ENCODE data around the gene SRPRA.

DNA sequence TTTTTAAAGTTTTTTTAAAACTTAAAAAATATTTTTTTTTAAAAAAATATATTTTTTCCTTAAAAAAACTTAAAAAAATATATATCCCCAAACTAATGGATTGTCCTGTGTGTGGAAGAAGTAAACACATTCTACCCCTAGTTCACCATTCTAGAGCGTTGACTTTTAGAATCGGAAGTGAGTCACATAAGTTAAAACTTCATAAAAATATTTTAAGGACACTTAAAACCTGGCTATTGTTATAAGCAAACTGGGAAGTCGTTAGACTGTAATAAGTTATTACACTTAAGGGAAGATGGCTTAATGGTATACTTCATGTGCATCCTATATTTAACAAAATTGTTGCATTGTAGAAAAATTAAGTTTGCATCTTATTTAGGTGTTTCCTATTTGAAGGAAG, 36.0 kb downstream of the SRPRA start:
- TF ChIP-seq CREB1 (IDR thresholded peaks at IDR 0.05; ENCODE audit: low read depth) = no peak
- TF ChIP-seq, protein P1, sequence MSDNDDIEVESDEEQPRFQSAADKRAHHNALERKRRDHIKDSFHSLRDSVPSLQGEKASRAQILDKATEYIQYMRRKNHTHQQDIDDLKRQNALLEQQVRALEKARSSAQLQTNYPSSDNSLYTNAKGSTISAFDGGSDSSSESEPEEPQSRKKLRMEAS (IDR thresholded peaks at IDR 0.05) = no peak
- TF ChIP-seq EGR1 (IDR thresholded peaks at IDR 0.05) = no peak
- no peak for TF ChIP-seq EP300 (IDR thresholded peaks at IDR 0.05; ENCODE audit: borderline replicate concordance)
- TF ChIP-seq TCF12 (IDR thresholded peaks at IDR 0.05; ENCODE audit: low read depth) = no peak
- TF ChIP-seq TAF1 (IDR thresholded peaks at IDR 0.05; ENCODE audit: low read depth) = no peak
- no peak for TF ChIP-seq RAD21 (IDR thresholded peaks at IDR 0.05; ENCODE audit: low read depth)
- TF ChIP-seq, protein P2, sequence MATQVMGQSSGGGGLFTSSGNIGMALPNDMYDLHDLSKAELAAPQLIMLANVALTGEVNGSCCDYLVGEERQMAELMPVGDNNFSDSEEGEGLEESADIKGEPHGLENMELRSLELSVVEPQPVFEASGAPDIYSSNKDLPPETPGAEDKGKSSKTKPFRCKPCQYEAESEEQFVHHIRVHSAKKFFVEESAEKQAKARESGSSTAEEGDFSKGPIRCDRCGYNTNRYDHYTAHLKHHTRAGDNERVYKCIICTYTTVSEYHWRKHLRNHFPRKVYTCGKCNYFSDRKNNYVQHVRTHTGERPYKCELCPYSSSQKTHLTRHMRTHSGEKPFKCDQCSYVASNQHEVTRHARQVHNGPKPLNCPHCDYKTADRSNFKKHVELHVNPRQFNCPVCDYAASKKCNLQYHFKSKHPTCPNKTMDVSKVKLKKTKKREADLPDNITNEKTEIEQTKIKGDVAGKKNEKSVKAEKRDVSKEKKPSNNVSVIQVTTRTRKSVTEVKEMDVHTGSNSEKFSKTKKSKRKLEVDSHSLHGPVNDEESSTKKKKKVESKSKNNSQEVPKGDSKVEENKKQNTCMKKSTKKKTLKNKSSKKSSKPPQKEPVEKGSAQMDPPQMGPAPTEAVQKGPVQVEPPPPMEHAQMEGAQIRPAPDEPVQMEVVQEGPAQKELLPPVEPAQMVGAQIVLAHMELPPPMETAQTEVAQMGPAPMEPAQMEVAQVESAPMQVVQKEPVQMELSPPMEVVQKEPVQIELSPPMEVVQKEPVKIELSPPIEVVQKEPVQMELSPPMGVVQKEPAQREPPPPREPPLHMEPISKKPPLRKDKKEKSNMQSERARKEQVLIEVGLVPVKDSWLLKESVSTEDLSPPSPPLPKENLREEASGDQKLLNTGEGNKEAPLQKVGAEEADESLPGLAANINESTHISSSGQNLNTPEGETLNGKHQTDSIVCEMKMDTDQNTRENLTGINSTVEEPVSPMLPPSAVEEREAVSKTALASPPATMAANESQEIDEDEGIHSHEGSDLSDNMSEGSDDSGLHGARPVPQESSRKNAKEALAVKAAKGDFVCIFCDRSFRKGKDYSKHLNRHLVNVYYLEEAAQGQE (IDR thresholded peaks at IDR 0.05; ENCODE audit: low read depth) = no peak
- TF ChIP-seq, protein P3, sequence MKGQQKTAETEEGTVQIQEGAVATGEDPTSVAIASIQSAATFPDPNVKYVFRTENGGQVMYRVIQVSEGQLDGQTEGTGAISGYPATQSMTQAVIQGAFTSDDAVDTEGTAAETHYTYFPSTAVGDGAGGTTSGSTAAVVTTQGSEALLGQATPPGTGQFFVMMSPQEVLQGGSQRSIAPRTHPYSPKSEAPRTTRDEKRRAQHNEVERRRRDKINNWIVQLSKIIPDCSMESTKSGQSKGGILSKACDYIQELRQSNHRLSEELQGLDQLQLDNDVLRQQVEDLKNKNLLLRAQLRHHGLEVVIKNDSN (IDR thresholded peaks at IDR 0.05) = no peak
- no peak for TF ChIP-seq FOXM1 (IDR thresholded peaks at IDR 0.05; ENCODE audit: borderline replicate concordance, low read depth)

All from Ishikawa (cell line).